ENCODE results near the gene GDAP1L1.
"Not testable (repeated sequence)": the region's sequence is repeated elsewhere in the genome, so short reads cannot be mapped to it uniquely, and the experiment has no call there.

GDAP1L1 gene

DNA sequence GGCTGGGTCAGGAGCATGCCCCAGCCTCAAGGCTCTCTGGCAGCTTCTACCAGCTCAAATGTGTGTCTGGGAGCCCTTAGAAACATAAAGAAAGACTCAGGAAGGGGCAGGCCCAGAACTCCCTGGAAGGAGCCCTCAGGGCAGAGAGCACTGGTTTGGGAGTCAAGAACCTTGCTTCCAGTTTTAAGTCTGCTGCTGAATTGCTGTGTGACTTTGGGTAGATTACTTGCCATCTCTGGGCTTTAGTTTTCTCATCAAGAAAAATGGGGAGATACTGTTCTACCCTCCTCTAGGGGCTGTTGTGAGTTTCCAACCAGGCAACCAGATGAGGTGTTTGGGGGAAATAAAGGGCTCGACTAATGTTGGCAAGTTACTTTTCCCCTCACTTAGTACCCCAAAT is 8.8 kb downstream of the GDAP1L1 start:
- no peak for DNase-seq (ENCODE audit: low read depth in 2 of 2)

DNA sequence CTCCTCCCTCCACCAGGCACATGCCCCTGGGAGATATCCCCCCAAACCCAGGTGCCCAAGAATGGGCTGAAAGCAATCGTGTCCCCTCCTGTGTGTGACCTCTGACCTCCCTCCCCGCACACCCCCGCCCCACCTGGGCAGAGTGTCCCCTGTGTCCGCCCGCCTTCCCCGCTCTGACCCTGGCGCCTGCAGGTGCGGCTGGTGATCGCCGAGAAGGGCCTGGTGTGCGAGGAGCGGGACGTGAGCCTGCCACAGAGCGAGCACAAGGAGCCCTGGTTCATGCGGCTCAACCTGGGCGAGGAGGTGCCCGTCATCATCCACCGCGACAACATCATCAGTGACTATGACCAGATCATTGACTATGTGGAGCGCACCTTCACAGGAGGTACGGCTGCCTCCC is 9.9 kb downstream of the GDAP1L1 start:
- DNase-seq (ENCODE audit: low read depth in 2 of 2), result no peak

DNA sequence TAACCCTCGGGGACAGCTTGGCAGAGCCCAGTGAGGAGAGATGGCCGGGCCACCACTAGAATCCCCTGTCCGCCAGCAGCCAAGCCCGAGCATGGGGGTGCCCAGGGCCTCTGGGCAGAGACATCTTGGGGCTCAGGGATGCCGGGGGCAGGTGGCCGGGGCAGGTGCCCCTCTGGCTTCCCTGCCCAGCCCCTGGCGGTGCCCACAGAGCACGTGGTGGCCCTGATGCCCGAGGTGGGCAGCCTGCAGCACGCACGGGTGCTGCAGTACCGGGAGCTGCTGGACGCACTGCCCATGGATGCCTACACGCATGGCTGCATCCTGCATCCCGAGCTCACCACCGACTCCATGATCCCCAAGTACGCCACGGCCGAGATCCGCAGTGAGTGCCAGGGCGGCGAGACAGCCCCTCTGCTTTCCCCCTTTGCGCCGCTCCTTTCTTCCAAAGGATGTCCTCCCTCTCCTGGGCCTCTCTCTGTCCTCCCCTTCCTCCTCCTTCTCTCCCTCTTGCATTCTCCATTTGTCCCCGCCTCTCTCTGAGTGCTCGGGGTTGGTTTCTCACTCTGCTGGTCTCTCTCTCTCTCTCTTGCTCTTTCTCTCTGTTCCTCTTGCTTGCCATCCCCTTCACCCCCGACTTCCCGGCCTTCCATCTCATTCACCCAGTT is 11.2 kb downstream of the GDAP1L1 start:
- no peak for DNase-seq (ENCODE audit: low read depth in 2 of 2)

DNA sequence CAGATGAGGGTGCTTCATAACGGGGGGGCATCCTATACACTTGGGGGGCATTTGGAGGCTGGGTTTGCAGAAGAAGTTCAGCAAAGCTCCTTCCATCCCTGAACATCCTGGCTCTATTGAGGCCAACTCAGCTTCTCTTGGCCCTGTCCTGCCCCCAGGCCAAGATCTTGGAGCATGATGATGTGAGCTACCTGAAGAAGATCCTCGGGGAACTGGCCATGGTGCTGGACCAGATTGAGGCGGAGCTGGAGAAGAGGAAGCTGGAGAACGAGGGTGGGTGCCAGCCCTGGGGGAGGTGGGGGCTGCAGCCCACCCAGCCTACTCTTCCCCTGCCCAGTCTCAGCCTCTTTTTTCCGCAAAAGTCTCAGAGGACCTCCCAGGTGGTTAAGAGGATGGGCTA is 17.2 kb downstream of the GDAP1L1 start:
- DNase-seq (ENCODE audit: low read depth in 2 of 2), result no peak

DNA sequence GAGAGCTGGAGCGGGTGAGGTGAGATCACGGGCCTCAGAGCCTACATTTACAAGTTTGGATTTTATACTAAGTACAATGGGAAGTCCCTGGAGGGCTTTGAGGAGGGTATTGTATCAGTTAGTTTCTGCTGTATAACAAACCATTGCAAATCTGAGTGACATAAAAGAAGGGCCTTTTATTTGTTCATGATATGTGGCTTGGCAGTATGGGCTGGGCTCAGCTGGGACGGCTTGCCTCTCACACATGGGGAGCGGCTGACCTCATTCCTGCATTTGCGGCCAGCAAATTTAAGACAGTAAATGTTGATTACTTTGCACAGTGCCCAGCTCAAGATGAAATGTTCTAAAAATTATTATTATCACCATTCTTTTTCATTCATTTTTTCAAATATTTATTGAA is 21.7 kb downstream of the GDAP1L1 start:
- no peak for DNase-seq (ENCODE audit: low read depth in 2 of 2)

DNA sequence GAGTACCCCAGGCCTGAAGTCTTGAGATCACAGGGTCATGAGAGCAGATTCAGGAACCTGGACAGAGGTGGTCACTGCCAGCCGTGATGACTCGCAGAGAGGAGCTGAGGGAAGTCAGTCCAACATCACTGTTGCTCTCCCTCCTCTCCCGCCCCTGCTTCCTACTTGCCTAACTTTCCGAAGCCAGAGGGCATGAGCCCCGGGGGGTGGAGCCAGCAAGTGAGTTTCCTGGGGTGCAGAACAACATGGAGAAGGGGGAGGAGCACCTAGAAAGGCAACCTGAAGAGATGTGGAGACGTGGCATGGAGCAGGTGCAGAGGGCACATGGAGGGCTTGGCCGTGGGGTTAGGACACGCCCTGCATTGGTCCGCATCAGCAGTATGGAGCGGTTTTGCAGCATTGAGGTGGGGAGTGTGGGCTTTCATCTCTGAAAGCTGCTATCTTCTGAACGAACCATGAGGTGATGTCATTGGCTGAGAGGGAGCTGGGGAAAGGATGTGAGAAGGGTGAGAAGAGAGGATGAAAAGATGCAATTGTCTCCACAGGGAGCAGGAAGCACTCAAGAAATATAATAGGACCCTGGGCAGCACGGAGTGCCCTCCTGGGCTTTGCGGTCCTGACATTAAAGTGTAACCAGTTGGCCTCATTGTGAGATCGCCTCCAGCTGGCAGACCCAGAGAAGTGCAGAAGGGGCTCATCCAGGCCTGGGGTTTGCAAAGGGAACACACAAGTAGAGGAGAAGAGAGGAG is 25.0 kb downstream of the GDAP1L1 start:
- DNase-seq (ENCODE audit: low read depth in 2 of 2), result no peak

DNA sequence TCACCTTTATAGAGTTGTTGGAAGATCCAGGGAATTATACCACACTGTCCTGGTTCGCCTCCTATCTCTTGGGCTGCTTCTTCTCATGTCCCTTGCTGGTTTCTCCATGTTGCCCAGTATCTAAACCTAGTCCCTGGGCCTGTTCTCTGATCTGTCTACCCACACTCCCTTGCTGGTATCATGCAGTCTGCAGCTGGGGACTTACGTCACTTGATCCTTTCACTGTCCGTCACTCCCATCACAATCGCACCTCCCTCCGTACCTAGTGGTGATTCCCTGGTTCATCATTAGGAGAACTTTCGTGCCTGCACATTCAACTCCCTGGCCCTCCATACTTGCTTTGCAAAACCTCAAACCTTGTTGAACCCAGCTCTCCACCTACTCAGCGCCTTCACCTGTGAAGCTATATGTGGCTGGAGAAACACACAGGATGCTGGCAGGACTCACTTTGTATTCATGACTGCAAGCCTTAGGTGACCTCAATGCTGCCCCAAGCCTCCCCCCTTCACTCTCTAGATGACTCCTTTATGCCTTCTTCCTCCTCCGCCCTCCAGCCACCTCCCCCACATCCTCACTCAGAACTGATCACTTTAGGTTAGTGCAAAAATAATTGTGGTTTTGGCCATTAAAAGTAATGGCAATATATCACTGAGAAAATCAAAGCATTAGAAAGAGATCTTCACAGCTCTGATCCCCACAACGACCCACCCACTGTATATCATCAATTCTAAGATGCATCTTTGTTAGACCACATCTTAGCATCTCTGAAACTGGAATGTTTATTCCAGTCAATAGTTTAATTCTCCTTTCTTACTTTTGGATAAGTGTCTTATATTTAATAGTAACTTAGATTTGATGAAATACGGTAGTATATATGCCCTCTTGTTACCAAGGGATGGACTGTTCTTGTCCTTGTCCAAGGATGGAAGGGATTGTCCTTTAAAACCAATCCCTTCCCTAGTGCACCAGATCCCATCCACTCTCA is 26.4 kb downstream of the GDAP1L1 start:
- DNase-seq (ENCODE audit: low read depth in 2 of 2), result no peak

DNA sequence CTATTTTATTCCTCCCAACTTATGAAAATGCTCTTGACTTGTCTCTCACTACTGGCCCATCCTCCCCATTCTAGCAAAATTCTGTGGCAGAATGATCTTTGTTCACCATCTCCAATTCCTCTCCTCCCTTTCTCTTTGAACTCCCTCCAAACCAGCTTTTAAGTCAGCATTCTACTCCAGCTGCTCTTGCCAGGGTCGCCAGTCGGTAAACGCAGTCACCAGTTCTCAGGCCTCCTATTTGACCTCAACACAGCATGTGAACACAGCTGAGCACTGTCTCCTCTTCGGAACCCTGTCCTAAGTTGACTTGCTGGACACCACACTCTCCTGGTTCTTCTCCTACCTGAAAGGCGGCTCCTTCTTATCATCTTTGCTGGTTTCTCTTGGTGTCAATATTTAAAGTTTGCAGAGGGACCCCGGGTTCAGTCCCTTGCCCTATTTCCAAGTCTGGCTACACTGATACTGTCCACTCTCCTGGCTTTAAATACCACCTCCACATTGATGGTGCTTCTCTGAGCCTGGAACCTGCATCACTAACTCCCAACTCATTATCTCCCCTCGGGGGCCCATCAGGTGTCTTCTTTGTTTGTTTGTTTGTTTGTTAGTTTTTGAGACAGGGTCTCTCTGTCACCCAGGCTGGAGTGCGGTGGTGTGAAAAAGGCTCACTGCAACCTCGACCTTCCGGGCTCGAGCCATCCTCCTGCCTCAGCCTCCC is 27.4 kb downstream of the GDAP1L1 start:
- DNase-seq (ENCODE audit: low read depth in 2 of 2), result no peak

DNA sequence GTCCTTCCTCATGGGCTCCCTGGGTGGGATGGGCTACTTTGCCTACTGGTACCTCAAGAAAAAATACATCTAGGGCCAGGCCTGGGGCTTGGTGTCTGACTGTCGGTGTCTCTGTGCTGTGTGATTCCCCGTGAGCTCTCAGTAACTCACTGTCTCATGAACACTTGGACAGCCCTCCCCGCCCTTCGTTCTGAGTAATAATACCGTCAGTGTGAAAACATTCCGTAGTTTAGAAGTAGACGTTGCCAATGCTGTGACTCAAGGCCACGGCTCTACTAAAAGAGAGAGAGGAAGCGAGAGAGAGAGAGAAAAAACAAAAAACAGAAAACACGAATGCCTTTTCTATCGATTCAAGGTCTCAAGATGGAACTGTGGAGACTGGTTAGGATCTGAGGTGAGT is 32.1 kb downstream of the GDAP1L1 start:
- DNase-seq (ENCODE audit: low read depth in 2 of 2), result no peak

DNA sequence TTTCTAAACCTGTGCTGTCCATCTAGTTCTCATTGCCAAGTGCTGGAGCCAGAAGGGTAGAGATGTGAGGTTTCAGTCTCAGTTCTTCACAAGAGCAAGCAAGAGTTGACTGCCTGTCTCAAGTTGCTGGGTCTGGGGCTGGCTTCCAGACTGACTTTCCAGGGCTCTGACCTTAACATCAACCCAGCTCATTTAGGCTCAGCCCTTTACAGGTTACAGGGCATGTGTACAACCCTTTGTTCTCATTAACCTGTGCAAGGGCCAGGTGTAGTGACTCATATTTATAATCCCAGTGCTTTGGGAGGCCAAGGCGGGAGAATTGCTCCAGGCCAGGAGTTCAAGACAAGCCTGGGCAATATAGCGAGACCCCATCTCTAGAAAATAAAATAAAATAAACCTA is 33.3 kb downstream of the GDAP1L1 start:
- no peak for DNase-seq (ENCODE audit: low read depth in 2 of 2)

DNA sequence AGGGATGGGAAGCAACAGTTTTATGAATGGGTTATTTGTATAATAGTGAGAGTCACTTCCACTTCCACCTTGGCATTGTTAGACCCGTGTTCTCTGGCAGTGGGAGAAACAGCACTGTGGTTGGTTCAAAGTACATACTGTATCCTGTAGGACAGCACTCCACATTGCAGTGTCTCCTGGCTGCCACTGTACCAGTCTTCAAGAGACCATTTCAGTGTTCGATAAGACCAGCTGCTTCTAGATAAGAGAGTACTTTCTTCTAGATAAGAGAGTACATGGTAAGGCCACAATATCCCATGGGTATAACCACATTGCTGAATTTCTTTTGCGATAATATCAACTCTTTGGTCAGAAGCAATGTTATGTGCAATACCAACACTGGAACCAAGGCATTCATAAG is 35.1 kb downstream of the GDAP1L1 start:
- no peak for DNase-seq (ENCODE audit: low read depth in 2 of 2)

DNA sequence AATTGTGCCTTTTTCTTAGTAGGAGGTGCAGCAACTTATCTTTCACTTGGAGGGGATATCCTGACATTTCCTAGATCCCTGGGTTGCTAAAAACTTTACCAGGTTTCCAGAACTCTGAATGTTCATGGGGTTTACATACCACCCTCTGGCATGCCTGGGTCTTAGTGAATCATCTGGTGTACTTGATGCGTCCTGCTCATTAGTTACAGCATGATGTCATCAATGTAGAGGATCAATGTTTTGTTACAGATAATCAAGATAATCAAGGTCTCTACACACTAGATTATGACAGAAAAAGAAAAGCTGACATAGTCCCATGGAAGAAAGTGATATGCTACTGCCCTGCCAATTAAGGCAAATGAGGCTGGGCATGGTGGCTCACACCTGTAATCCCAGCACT is 36.9 kb downstream of the GDAP1L1 start:
- DNase-seq (ENCODE audit: low read depth in 2 of 2), result no peak

DNA sequence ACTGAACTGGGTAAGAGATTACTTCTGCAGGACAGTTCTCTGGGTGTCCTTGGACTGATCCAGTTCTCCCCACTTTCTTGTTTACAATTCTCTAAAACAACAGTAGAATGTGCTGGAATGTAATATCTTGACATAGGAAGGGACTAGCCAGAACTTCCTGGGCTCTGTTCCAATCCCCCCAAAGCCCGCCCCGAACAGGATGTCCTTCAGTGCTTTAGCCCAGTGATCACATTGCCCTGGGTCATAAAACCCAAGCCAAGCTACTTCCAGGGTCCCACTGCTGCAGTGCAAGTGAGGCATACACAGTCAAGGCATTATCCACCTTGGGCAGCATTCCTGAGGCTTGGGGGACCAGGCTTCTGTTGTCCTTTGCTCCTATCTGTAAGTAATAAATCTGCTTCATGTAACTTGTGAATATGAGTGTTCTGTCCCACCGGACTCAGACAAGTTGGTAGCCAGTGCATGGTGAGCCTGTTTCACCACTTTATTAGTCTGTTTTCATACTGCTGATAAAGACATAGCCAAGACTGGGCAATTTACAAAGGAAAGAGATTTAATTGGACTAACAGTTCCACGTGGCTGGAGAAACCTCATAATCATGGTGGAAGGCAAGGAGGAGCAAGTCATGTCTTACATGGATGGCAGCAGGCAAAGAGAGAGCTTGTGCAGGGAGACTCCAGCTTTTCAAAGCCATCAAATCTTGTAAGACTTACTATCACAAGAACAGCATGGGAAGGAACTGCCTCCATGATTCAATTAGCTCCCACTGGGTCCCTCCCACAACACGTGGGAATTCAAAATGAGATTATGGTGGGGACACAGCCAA is 40.4 kb downstream of the GDAP1L1 start:
- no peak for DNase-seq (ENCODE audit: low read depth in 2 of 2)

DNA sequence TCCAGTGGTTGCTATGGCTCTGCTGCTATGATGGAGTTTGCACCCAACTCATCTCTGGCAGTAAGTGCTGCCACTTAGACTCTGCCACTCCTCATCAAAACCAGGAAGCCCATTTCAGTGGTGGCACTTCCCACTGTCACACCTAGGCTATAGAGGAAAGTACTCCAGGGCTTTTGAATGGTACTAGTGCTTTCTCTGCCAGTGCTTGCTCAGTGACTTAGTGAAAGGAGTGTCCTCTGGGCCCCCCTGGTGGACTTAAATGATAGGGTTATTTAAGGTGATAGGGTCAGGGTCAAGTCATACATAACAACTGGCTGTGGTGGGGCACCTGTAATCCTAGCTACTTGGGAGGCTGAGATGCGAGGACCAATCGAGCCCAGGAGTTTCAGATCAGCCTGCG is 41.1 kb downstream of the GDAP1L1 start:
- no peak for DNase-seq (ENCODE audit: low read depth in 2 of 2)

DNA sequence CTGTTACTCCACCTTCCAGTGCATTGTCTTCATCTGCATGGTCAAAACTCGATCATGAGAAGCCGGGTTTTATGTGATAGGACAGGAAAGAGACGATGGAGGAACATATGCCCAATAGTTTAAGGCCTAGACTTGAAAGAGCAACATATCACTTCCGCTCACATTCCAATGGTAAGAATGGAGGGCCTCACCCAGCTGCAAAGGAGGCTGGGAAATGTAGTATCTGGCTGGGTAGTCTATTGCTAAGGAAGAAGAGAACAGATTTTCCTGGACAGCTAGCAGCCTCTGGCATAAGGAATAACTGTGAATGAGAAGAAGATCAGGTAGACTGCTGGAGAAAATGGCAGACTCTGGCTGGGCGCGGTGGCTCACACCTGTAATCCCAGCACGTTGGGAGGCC is 44.6 kb downstream of the GDAP1L1 start:
- DNase-seq (ENCODE audit: low read depth in 2 of 2), result no peak

DNA sequence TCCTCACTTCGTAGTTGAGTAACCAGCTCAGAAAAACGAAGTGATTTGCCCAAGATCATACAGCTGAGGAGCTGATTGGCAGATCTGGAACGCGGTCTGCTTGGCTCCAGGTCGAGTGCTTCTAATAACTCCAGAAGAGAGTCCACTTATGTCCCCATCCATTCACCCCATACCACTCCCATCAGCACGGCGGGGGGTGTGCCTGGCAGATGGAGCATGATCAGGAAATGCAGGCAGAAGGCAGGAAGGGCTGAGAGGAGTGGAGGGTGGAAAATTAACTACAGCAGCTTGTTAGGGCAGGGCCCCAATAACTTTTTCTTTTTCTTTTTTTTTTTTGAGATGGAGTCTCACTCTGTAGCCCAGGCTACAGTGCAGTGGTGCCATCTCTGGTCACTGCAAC is 48.9 kb downstream of the GDAP1L1 start:
- DNase-seq (ENCODE audit: low read depth in 2 of 2), result no peak

DNA sequence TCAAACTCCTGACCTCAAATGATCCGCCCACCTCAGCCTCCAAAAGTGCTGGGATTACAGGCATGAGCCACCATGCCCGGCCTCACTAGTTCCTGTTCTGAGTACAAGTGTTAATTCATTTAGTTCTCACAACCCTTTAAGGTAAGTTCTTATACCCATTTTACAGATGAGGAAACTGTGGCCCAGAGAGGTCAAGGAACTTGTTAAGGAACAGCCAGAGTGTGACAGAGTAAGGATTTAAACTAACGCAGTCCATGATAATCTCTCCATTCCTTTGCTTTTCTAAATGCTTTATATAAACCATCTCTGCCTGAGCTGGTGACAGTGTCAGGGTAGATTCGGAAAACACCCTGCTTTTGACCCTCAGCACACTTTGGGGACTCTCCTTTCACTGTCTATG is 50.6 kb downstream of the GDAP1L1 start:
- DNase-seq (ENCODE audit: low read depth in 2 of 2), result no peak

DNA sequence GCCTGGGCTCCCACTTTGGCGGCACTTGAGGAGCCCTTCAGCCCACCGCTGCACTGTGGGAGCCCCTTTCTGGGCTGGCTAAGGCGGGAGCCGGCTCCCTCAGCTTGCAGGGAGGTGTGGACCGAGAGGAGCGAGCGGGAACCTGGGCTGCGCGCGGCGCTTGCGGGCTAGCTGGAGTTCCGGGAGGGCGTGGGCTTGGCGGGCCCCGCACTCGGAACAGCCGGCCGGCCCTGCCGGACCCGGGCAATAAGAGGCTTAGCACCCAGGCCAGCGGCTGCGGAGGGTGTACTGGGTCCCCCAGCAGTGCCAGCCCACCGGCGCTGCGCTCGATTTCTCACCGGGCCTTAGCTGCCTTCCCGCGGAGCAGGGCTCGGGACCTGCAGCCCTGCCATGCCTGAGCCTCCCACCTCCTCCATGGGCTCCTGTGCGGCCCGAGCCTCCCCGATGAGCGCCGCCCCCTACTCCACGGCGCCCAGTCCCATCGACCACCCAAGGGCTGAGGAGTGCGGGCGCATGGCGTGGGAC is 52.0 kb downstream of the GDAP1L1 start:
- not testable (repeated sequence) for DNase-seq (ENCODE audit: low read depth in 2 of 2)

DNA sequence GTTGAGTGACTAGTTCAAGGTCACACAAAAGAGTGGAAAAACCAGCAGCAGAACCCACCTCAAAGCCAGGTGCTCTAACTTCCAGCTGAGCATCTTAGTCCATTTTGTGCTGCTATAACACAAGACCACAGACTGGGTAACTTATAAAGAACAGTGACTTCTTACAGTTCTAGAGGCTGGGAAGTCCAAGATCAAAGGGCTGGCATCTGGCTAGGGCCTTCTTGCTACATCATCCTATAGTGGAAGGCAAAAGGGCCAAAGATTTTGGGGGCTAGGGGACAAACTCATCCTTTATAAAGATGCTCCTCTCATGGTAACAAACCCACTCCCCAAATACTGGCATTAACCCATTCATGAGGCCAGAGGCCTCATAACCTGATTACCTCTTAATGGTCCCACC is 54.2 kb downstream of the GDAP1L1 start:
- DNase-seq (ENCODE audit: low read depth in 2 of 2), result no peak

DNA sequence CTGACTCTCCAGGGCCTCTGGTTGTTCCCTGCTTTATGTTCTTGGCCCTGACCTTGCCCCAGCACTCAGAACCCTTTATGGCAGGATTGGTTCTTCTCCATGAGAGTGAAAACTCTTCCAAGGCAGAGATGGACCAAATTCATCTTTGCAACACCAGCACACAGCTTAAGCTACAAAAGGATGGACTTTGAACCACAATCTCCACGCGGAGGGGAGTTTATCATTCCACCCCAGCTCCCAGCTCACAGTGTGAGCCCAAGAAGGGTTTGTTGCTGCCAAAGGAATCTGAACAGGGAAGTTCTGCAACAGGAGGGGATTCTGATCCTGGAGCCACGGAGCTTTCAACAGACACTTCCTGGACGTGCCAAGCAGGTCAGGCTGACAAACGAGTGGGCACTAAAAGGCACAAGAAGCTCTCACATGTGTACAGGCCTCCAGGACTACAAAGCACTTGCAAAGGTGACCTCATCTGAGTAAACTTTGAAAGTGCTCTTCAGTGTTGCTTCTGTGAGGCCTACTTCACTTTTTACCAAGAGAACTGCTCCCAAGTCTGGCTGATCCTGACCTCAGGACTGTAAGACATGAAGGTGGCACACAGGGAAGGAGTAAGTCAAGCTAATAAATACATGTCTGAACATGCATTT is 55.0 kb downstream of the GDAP1L1 start:
- DNase-seq (ENCODE audit: low read depth in 2 of 2), result no peak

All from stimulated activated CD4-positive, alpha-beta T cell treated with anti-CD3 and anti-CD28 coated beads, Interleukin-4, amount 100 ng/mL, for 48 hours (primary cell).